Thymus (tissue), 11 donors: ENCODE data around the gene AMBP. TPM values are rescaled to one million over a fixed set of nuclear protein-coding genes. Genes with fewer than 3 reads are reported as not detected.
"Not testable (repeated sequence)": the region's sequence is repeated elsewhere in the genome, so short reads cannot be mapped to it uniquely, and the experiment has no call there.

ENCODE experiments used
- DNase-seq, 9 donors: peaks; one replicate each; pipeline ENCODE4 v3.0.0-alpha.2; 2013; ENCODE audit warnings: low spot score in 9 of 9, low read depth in 6 of 9, missing footprints in 1 of 9
- H3K27ac ChIP-seq, 2 donors: one replicate each; pipeline ENCODE4 v1.5.1; 2013; ENCODE audit warnings: control low read depth in 1 of 2, low read depth in 1 of 2, low read length in 1 of 2, mild to moderate bottlenecking in 1 of 2, moderate library complexity in 1 of 2
- H3K27me3 ChIP-seq, 2 donors: one replicate each; pipeline ENCODE4 v1.5.1; 2013; ENCODE audit warnings: low read length in 1 of 2; ENCODE audit not compliant: control insufficient read depth in 2 of 2, insufficient read depth in 1 of 2
- H3K36me3 ChIP-seq, 2 donors: one replicate each; pipeline ENCODE4 v1.5.1; 2013; ENCODE audit warnings: low read length in 1 of 2, mild to moderate bottlenecking in 1 of 2, moderate library complexity in 1 of 2; ENCODE audit not compliant: control insufficient read depth in 2 of 2, insufficient read depth in 2 of 2
- H3K4me1 ChIP-seq, 2 donors: one replicate each; pipeline ENCODE4 v1.5.1; 2013; ENCODE audit warnings: low read length in 2 of 2; ENCODE audit not compliant: control insufficient read depth in 2 of 2, insufficient read depth in 2 of 2
- H3K4me3 ChIP-seq, 2 donors: one replicate each; pipeline ENCODE4 v1.5.1; 2013; ENCODE audit warnings: low read length in 2 of 2, control low read depth in 1 of 2, mild to moderate bottlenecking in 1 of 2
- H3K9me3 ChIP-seq, 2 donors: one replicate each; pipeline ENCODE4 v1.5.1; 2013; ENCODE audit warnings: low read length in 1 of 2, mild to moderate bottlenecking in 1 of 2; ENCODE audit not compliant: control insufficient read depth in 2 of 2, insufficient read depth in 1 of 2
- WGBS: extraction: QIAGEN DNeasy Blood & Tissue Kit; methylation state at CpG from one replicate; pipeline ENCODE4 v1.1.7; 2013; 5-methylcytosine and 5-hydroxymethylcytosine counted together
- polyA plus RNA-seq: library from polyadenylated mRNA; stranded (reverse); fragments of 200-250 nt; gene quantifications from one replicate; pipeline ENCODE4 v1.2.3, GENCODE V29; 2013
- total RNA-seq: library from RNA; stranded (reverse); fragments of 120-200 nt; gene quantifications from one replicate; pipeline ENCODE4 v1.2.4, GENCODE V29; 2013
- donor health status: healthy.

AMBP gene
- total and polyA plus RNA-seq, 2 donors = 0.38 to 0.82 TPM

GRCh38 chr9:114050646-114051045 lies 27.5 kb downstream of the AMBP start:
- WGBS = 98% methylated on average over 6 of the region's 6 CpGs
- H3K4me3 ChIP-seq = no peak overlapping the region
- H3K27ac ChIP-seq = no peak overlapping the region
- no peaks in the 10 kb centered on the region for H3K27me3 ChIP-seq
- H3K36me3 ChIP-seq = peaks cover 3 to 9% of the 10 kb centered on the region in 2 donors
- H3K9me3 ChIP-seq = no peaks in the 10 kb centered on the region
- no peaks in the 10 kb centered on the region for H3K4me1 ChIP-seq
- DNase-seq = no peak

GRCh38 chr9:114050226-114050568 lies 27.9 kb downstream of the AMBP start:
- H3K9me3 ChIP-seq = no peaks in the 10 kb centered on the region
- peaks cover 3 to 9% of the 10 kb centered on the region in 2 donors for H3K36me3 ChIP-seq
- no peaks in the 10 kb centered on the region for H3K4me1 ChIP-seq
- 95% methylated on average over 11 of the region's 11 CpGs for WGBS
- DNase-seq = no peak
- no peak overlapping the region for H3K4me3 ChIP-seq
- H3K27ac ChIP-seq = no peak overlapping the region
- H3K27me3 ChIP-seq = no peaks in the 10 kb centered on the region

GRCh38 chr9:114049441-114050225 lies 28.5 kb downstream of the AMBP start:
- H3K36me3 ChIP-seq = peaks cover 3 to 9% of the 10 kb centered on the region in 2 donors
- WGBS = 98% methylated on average over 40 of the region's 40 CpGs
- H3K27ac ChIP-seq = no peak overlapping the region
- DNase-seq = no peak
- H3K9me3 ChIP-seq = no peaks in the 10 kb centered on the region
- no peaks in the 10 kb centered on the region for H3K27me3 ChIP-seq
- no peak overlapping the region for H3K4me3 ChIP-seq
- no peaks in the 10 kb centered on the region for H3K4me1 ChIP-seq

GRCh38 chr9:114048533-114049415 lies 29.3 kb downstream of the AMBP start:
- 99% methylated on average over 44 of the region's 44 CpGs for WGBS
- DNase-seq = no peak

GRCh38 chr9:114047717-114048116 lies 30.4 kb downstream of the AMBP start:
- peaks cover 3 to 9% of the 10 kb centered on the region in 2 donors for H3K36me3 ChIP-seq
- 94% methylated on average over 3 of the region's 3 CpGs for WGBS

More at GRCh38 chr9:114048533-114049415, 29.3 kb downstream of the AMBP start:
- H3K4me3 ChIP-seq = no peak overlapping the region
- H3K9me3 ChIP-seq = no peaks in the 10 kb centered on the region
- H3K4me1 ChIP-seq = no peaks in the 10 kb centered on the region
- peaks cover 3 to 9% of the 10 kb centered on the region in 2 donors for H3K36me3 ChIP-seq
- H3K27ac ChIP-seq = no peak overlapping the region
- no peaks in the 10 kb centered on the region for H3K27me3 ChIP-seq

GRCh38 chr9:114046875-114047274 lies 31.2 kb downstream of the AMBP start:
- 97% methylated on average over 1 of the region's 1 CpG for WGBS

More at GRCh38 chr9:114047717-114048116, 30.4 kb downstream of the AMBP start:
- Histone ChIP-seq H3K4me1 (no peaks in the 10 kb centered on the region), H3K27ac (no peak overlapping the region), H3K27me3 (no peaks in the 10 kb centered on the region), H3K9me3 (no peaks in the 10 kb centered on the region), H3K4me3 (no peak overlapping the region)
- no peak for DNase-seq

GRCh38 chr9:114046237-114046755 lies 31.8 kb downstream of the AMBP start:
- H3K4me3 ChIP-seq = no peak overlapping the region
- no peak for DNase-seq
- no peaks in the 10 kb centered on the region for H3K4me1 ChIP-seq
- no peaks in the 10 kb centered on the region for H3K9me3 ChIP-seq
- 97% methylated on average over 4 of the region's 4 CpGs for WGBS
- peaks cover 3 to 9% of the 10 kb centered on the region in 2 donors for H3K36me3 ChIP-seq
- no peaks in the 10 kb centered on the region for H3K27me3 ChIP-seq
- no peak overlapping the region for H3K27ac ChIP-seq

More at GRCh38 chr9:114046875-114047274, 31.2 kb downstream of the AMBP start:
- H3K36me3 ChIP-seq = peaks cover 3 to 9% of the 10 kb centered on the region in 2 donors
- no peaks in the 10 kb centered on the region for H3K27me3 ChIP-seq
- no peak overlapping the region for H3K27ac ChIP-seq
- no peak for DNase-seq
- H3K4me1 ChIP-seq = no peaks in the 10 kb centered on the region
- no peak overlapping the region for H3K4me3 ChIP-seq
- no peaks in the 10 kb centered on the region for H3K9me3 ChIP-seq

- not testable (repeated sequence) for H3K36me3 ChIP-seq, H3K9me3 ChIP-seq, H3K4me1 ChIP-seq, H3K27ac ChIP-seq, H3K27me3 ChIP-seq, H3K4me3 ChIP-seq, DNase-seq
Observed at GRCh38 chr9:114043660-114044059, 34.4 kb downstream of the AMBP start.

GRCh38 chr9:114039484-114039883 lies 38.6 kb downstream of the AMBP start:
- no peaks in the 10 kb centered on the region for H3K4me1 ChIP-seq

More at GRCh38 chr9:114039484-114039883, 38.6 kb downstream of the AMBP start:
- Histone ChIP-seq H3K4me3 (no peak overlapping the region), H3K9me3 (no peaks in the 10 kb centered on the region), H3K27ac (no peak overlapping the region), H3K27me3 (no peaks in the 10 kb centered on the region), H3K36me3 (peaks cover 0 to 3% of the 10 kb centered on the region in 2 donors)
- DNase-seq = no peak
- 97% methylated on average over 5 of the region's 5 CpGs for WGBS
